Activated CD4-positive, alpha-beta memory T cell treated with anti-CD3 and anti-CD28 coated beads, Interleukin-2, amount 10 ng/mL, durations not matched to agents 7 days and 5 days (primary cell): Measurements from ENCODE around the gene SPAG9. TPM values are rescaled to one million over a fixed set of nuclear protein-coding genes. Genes with fewer than 3 reads are reported as not detected.
"Not testable (repeated sequence)": the region's sequence is repeated elsewhere in the genome, so short reads cannot be mapped to it uniquely, and the experiment has no call there.

Experiments used
- CTCF ChIA-PET: fragments of 350-600 bp; sonication (Branson Sonifier 250); formaldehyde crosslinking; loops from one replicate; lab custom pipeline; 2021; ENCODE audit warnings: antibody characterized with exemption, inconsistent platforms; lab: Charles Lee
- POLR2A ChIA-PET: fragments of 350-600 bp; sonication (Branson Sonifier 250); formaldehyde crosslinking; loops from one replicate; lab custom pipeline; 2021; ENCODE audit warnings: antibody characterized with exemption; lab: Charles Lee
- DNase-seq: peaks from one replicate; pipeline ENCODE4 v3.0.0-alpha.2; 2020
- H3K27ac Mint-ChIP-seq: one replicate; pipeline ENCODE4 v1.8.0; 2021; ENCODE audit warnings: mild to moderate bottlenecking, mixed read lengths
- H3K27me3 Mint-ChIP-seq: one replicate; pipeline ENCODE4 v1.8.0; 2021; ENCODE audit warnings: mixed read lengths
- H3K36me3 Mint-ChIP-seq: one replicate; pipeline ENCODE4 v1.8.0; 2021; ENCODE audit warnings: low read depth, mixed read lengths
- H3K4me1 Mint-ChIP-seq: one replicate; pipeline ENCODE4 v1.8.0; 2021; ENCODE audit warnings: mixed read lengths
- H3K4me3 Mint-ChIP-seq: one replicate; pipeline ENCODE4 v1.8.0; 2021; ENCODE audit warnings: mild to moderate bottlenecking, mixed read lengths
- H3K9me3 Mint-ChIP-seq: one replicate; pipeline ENCODE4 v1.8.0; 2021; ENCODE audit warnings: mixed read lengths
- total RNA-seq, 2 experiments: library from RNA; stranded (reverse); gene quantifications; one replicate each; pipeline ENCODE4 v1.2.3, GENCODE V29; 2021

The SPAG9 gene
- total RNA-seq, 2 experiments from 2014 or later: 50.9 to 53.0 TPM

- CTCF ChIA-PET: no interaction called here
- no peaks in the 10 kb centered on the region for H3K9me3 Mint-ChIP-seq
- H3K27ac Mint-ChIP-seq: no peak overlapping the region
- H3K4me1 Mint-ChIP-seq: peaks cover 12% of the 10 kb centered on the region
- POLR2A ChIA-PET: no interaction called here
- peaks cover 11% of the 10 kb centered on the region for H3K36me3 Mint-ChIP-seq
- no peak for DNase-seq
- no peaks in the 10 kb centered on the region for H3K27me3 Mint-ChIP-seq
- no peak overlapping the region for H3K4me3 Mint-ChIP-seq
Observed at GRCh38 chr17:51103451-51103850, 17.2 kb downstream of the SPAG9 start.

- Mint-ChIP-seq H3K36me3 (peaks cover 11% of the 10 kb centered on the region), H3K27ac (no peak overlapping the region), H3K9me3 (no peaks in the 10 kb centered on the region), H3K27me3 (no peaks in the 10 kb centered on the region), H3K4me1 (peaks cover 13% of the 10 kb centered on the region), H3K4me3 (no peak overlapping the region)
- no peak for DNase-seq
- ChIA-PET CTCF (no interaction called here), POLR2A (no interaction called here)
Observed at GRCh38 chr17:51103050-51103449, 17.6 kb downstream of the SPAG9 start.

GRCh38 chr17:51097708-51098446 is 22.8 kb downstream of the SPAG9 start:
- POLR2A ChIA-PET: interaction anchor here (0.9 to 1.4 kb wide), 3 partner anchors 12 to 22 kb away, joined by 3 read pairs; partner anchors contain the start of gene SPAG9
- Mint-ChIP-seq H3K27ac (no peak overlapping the region), H3K4me3 (no peak overlapping the region), H3K27me3 (no peaks in the 10 kb centered on the region), H3K4me1 (peaks cover 27% of the 10 kb centered on the region), H3K9me3 (no peaks in the 10 kb centered on the region), H3K36me3 (peaks cover 8% of the 10 kb centered on the region)
- DNase-seq: no peak
- CTCF ChIA-PET: no interaction called here

GRCh38 chr17:51091635-51092034 is 29.0 kb downstream of the SPAG9 start:
- no peak overlapping the region for H3K4me3 Mint-ChIP-seq
- H3K27me3 Mint-ChIP-seq: no peaks in the 10 kb centered on the region
- POLR2A ChIA-PET: interaction anchor here (0.7 to 1.5 kb wide), 3 partner anchors 29 to 276 kb away, joined by 3 read pairs; partner anchors contain the start of gene SPAG9
- DNase-seq: no peak
- H3K4me1 Mint-ChIP-seq: peaks cover 22% of the 10 kb centered on the region
- H3K9me3 Mint-ChIP-seq: no peaks in the 10 kb centered on the region
- peaks cover 3% of the 10 kb centered on the region for H3K36me3 Mint-ChIP-seq
- CTCF ChIA-PET: no interaction called here
- no peak overlapping the region for H3K27ac Mint-ChIP-seq

- POLR2A ChIA-PET, DNase-seq, H3K27ac Mint-ChIP-seq, H3K27me3 Mint-ChIP-seq, H3K36me3 Mint-ChIP-seq, H3K4me3 Mint-ChIP-seq, CTCF ChIA-PET, H3K9me3 Mint-ChIP-seq: not testable (repeated sequence)
- peaks cover 17% of the 10 kb centered on the region for H3K4me1 Mint-ChIP-seq
Observed at GRCh38 chr17:51088868-51089267, 31.8 kb downstream of the SPAG9 start.

- H3K36me3 Mint-ChIP-seq: no peaks in the 10 kb centered on the region
- peaks cover 14% of the 10 kb centered on the region for H3K4me1 Mint-ChIP-seq
- H3K27ac Mint-ChIP-seq: no peak overlapping the region
- ChIA-PET POLR2A (no interaction called here), CTCF (no interaction called here)
- DNase-seq: no peak
- no peaks in the 10 kb centered on the region for H3K27me3 Mint-ChIP-seq
- H3K4me3 Mint-ChIP-seq: no peak overlapping the region
- H3K9me3 Mint-ChIP-seq: no peaks in the 10 kb centered on the region
Observed at GRCh38 chr17:51088287-51088686, 32.4 kb downstream of the SPAG9 start.

GRCh38 chr17:51087072-51087757 is 33.5 kb downstream of the SPAG9 start:
- H3K9me3 Mint-ChIP-seq: no peaks in the 10 kb centered on the region
- H3K4me3 Mint-ChIP-seq: no peak overlapping the region
- no peaks in the 10 kb centered on the region for H3K36me3 Mint-ChIP-seq
- DNase-seq: no peak
- peaks cover 12% of the 10 kb centered on the region for H3K4me1 Mint-ChIP-seq
- ChIA-PET POLR2A (no interaction called here), CTCF (no interaction called here)
- no peak overlapping the region for H3K27ac Mint-ChIP-seq
- no peaks in the 10 kb centered on the region for H3K27me3 Mint-ChIP-seq

- POLR2A ChIA-PET: interaction anchor here (1.2 to 1.5 kb wide), 2 partner anchors 12 to 34 kb away, joined by 3 to 4 read pairs; no protein-coding TSS in a partner anchor
- no peak for DNase-seq
- Mint-ChIP-seq H3K36me3 (peaks cover 4% of the 10 kb centered on the region), H3K4me1 (peaks cover 12% of the 10 kb centered on the region), H3K27ac (no peak overlapping the region), H3K4me3 (no peak overlapping the region), H3K9me3 (no peaks in the 10 kb centered on the region), H3K27me3 (no peaks in the 10 kb centered on the region)
- CTCF ChIA-PET: no interaction called here
Observed at GRCh38 chr17:51085150-51085805, 35.4 kb downstream of the SPAG9 start.

- H3K27me3 Mint-ChIP-seq: no peaks in the 10 kb centered on the region
- POLR2A ChIA-PET: no interaction called here
- no peak overlapping the region for H3K4me3 Mint-ChIP-seq
- H3K4me1 Mint-ChIP-seq: peaks cover 12% of the 10 kb centered on the region
- no peak for DNase-seq
- CTCF ChIA-PET: no interaction called here
- H3K9me3 Mint-ChIP-seq: no peaks in the 10 kb centered on the region
- H3K36me3 Mint-ChIP-seq: peaks cover 11% of the 10 kb centered on the region
- H3K27ac Mint-ChIP-seq: no peak overlapping the region
Observed at GRCh38 chr17:51083981-51084380, 36.7 kb downstream of the SPAG9 start.

- H3K9me3 Mint-ChIP-seq, H3K4me3 Mint-ChIP-seq, POLR2A ChIA-PET: not testable (repeated sequence)
Observed at GRCh38 chr17:51083364-51083763, 37.3 kb downstream of the SPAG9 start.

GRCh38 chr17:51079049-51079448 is 41.6 kb downstream of the SPAG9 start:
- H3K27ac Mint-ChIP-seq: no peak overlapping the region
- H3K4me1 Mint-ChIP-seq: peaks cover 2% of the 10 kb centered on the region
- H3K36me3 Mint-ChIP-seq: peaks cover 24% of the 10 kb centered on the region
- H3K4me3 Mint-ChIP-seq: no peak overlapping the region
- POLR2A ChIA-PET: no interaction called here
- H3K9me3 Mint-ChIP-seq: no peaks in the 10 kb centered on the region
- DNase-seq: no peak
- no peaks in the 10 kb centered on the region for H3K27me3 Mint-ChIP-seq
- CTCF ChIA-PET: interaction anchor here (0.6 kb wide), 1 partner anchor 46 kb away, joined by 3 read pairs; no protein-coding TSS in a partner anchor

More at GRCh38 chr17:51083364-51083763, 37.3 kb downstream of the SPAG9 start:
- H3K27ac Mint-ChIP-seq, DNase-seq, CTCF ChIA-PET, H3K27me3 Mint-ChIP-seq: not testable (repeated sequence)
- peaks cover 15% of the 10 kb centered on the region for H3K36me3 Mint-ChIP-seq
- H3K4me1 Mint-ChIP-seq: peaks cover 12% of the 10 kb centered on the region

- Mint-ChIP-seq H3K27ac (no peak overlapping the region), H3K27me3 (no peaks in the 10 kb centered on the region), H3K9me3 (no peaks in the 10 kb centered on the region), H3K4me1 (peaks cover 2% of the 10 kb centered on the region), H3K4me3 (no peak overlapping the region), H3K36me3 (peaks cover 24% of the 10 kb centered on the region)
- no peak for DNase-seq
- POLR2A ChIA-PET: no interaction called here
- CTCF ChIA-PET: interaction anchor here (0.6 to 1.6 kb wide), 2 partner anchors 49 to 75 kb away, joined by 3 read pairs; partner anchors contain the start of gene NME1
Observed at GRCh38 chr17:51078009-51078592, 42.6 kb downstream of the SPAG9 start.
